Glomerular endothelial cell (primary cell): Measurements from ENCODE around the gene SEMA4C. TPM values are rescaled to one million over a fixed set of nuclear protein-coding genes. Genes with fewer than 3 reads are reported as not detected.
"Not testable (repeated sequence)": the region's sequence is repeated elsewhere in the genome, so short reads cannot be mapped to it uniquely, and the experiment has no call there.

ENCODE experiments used
- DNase-seq: peaks from one replicate; pipeline ENCODE4 v3.0.0-alpha.2; 2011; ENCODE audit warnings: low read depth, low spot score; ENCODE audit errors: extremely low read depth
- total RNA-seq: library from RNA; depleted of rRNA; stranded (reverse); fragments of >200 nt; gene quantifications from 2 replicates; pipeline ENCODE4 v1.2.3, GENCODE V29; 2015

The SEMA4C gene
- total RNA-seq, 1 donor from 2014 or later: 31.9 TPM

- no peak for DNase-seq
These were observed 28.9 kb upstream of the SEMA4C start for GRCh38 chr2:96898641-96899412.

- DNase-seq: no peak
These were observed 28.2 kb upstream of the SEMA4C start for GRCh38 chr2:96898135-96898505.

- no peak for DNase-seq
These were observed 27.7 kb upstream of the SEMA4C start for GRCh38 chr2:96897491-96898134.

- no peak for DNase-seq
These were observed 26.1 kb upstream of the SEMA4C start for GRCh38 chr2:96895746-96896651.

- no peak for DNase-seq
These were observed 25.3 kb upstream of the SEMA4C start for GRCh38 chr2:96895032-96895745.

GRCh38 chr2:96894151-96894531 lies 24.3 kb upstream of the SEMA4C start:
- DNase-seq: no peak

GRCh38 chr2:96893289-96894150 lies 23.6 kb upstream of the SEMA4C start:
- DNase-seq: no peak

- no peak for DNase-seq
These were observed 21.9 kb upstream of the SEMA4C start for GRCh38 chr2:96891591-96892333.

- DNase-seq: no peak
These were observed 21.0 kb upstream of the SEMA4C start for GRCh38 chr2:96890726-96891385.

- DNase-seq: no peak
These were observed 20.4 kb upstream of the SEMA4C start for GRCh38 chr2:96890252-96890651.

GRCh38 chr2:96889502-96889901 lies 19.6 kb upstream of the SEMA4C start:
- not testable (repeated sequence) for DNase-seq

- DNase-seq: no peak
These were observed 18.5 kb upstream of the SEMA4C start for GRCh38 chr2:96888072-96889011.

GRCh38 chr2:96887493-96888012 lies 17.7 kb upstream of the SEMA4C start:
- DNase-seq: no peak

GRCh38 chr2:96885432-96886347 lies 15.8 kb upstream of the SEMA4C start:
- DNase-seq: no peak

GRCh38 chr2:96884299-96885094 lies 14.6 kb upstream of the SEMA4C start:
- DNase-seq: no peak
